ENCODE measurements around the gene PRKAR1B.

GRCh38 chr7:511476-512145 is 215.5 kb downstream of the PRKAR1B start:
- TF ChIP-seq GATA2 (IDR thresholded peaks at IDR 0.05; ENCODE audit: low read depth, low read length), result no peak
- TF ChIP-seq GATA3 (IDR thresholded peaks at IDR 0.05; ENCODE audit: low read depth, low read length), result no peak

Data from SH-SY5Y (cell line).